CD4-positive, alpha-beta T cell treated with Interleukin-21 for 1 hour (primary cell): ENCODE measurements around the gene DPP7.
"Not testable (repeated sequence)": the region's sequence is repeated elsewhere in the genome, so short reads cannot be mapped to it uniquely, and the experiment has no call there.

Experiments used
- DNase-seq: peaks from one replicate; pipeline ENCODE4 v3.0.0-alpha.2; 2020

The DPP7 gene

GRCh38 chr9:137128158-137128861, 13.8 kb upstream of the DPP7 start:
- DNase-seq: peak; percentile 18

GRCh38 chr9:137127301-137128157, 13.0 kb upstream of the DPP7 start:
- DNase-seq: peak; percentile 51

- no peak for DNase-seq
Observed at GRCh38 chr9:137126786-137127185, 12.3 kb upstream of the DPP7 start.

GRCh38 chr9:137123952-137124462, 9.5 kb upstream of the DPP7 start:
- not testable (repeated sequence) for DNase-seq

GRCh38 chr9:137123468-137123837, 8.9 kb upstream of the DPP7 start:
- no peak for DNase-seq

GRCh38 chr9:137122796-137123467, 8.4 kb upstream of the DPP7 start:
- not testable (repeated sequence) for DNase-seq

GRCh38 chr9:137121927-137122795, 7.6 kb upstream of the DPP7 start:
- DNase-seq: not testable (repeated sequence)

GRCh38 chr9:137118092-137118603, 3.6 kb upstream of the DPP7 start:
- not testable (repeated sequence) for DNase-seq

- no peak for DNase-seq
Observed at GRCh38 chr9:137117269-137117731, 2.8 kb upstream of the DPP7 start.

GRCh38 chr9:137116728-137117127, 2.2 kb upstream of the DPP7 start:
- DNase-seq: no peak

- DNase-seq: no peak
Observed at GRCh38 chr9:137116027-137116507, 1.5 kb upstream of the DPP7 start.

- DNase-seq: no peak
Observed at GRCh38 chr9:137115394-137116026, 977 bp upstream of the DPP7 start.

GRCh38 chr9:137114220-137114612, 317 bp downstream of the DPP7 start:
- no peak for DNase-seq

- DNase-seq: peak; percentile 36
Observed at GRCh38 chr9:137113385-137114159, 961 bp downstream of the DPP7 start.

- DNase-seq: no peak
Observed at GRCh38 chr9:137112564-137113384, 1.8 kb downstream of the DPP7 start.

- DNase-seq: no peak
Observed at GRCh38 chr9:137111788-137112563, 2.6 kb downstream of the DPP7 start.

GRCh38 chr9:137110911-137111787, 3.4 kb downstream of the DPP7 start:
- DNase-seq: no peak
